SK-N-SH treated with all-trans-retinoic acid at 6 μM for 48 hours (cell line): ENCODE measurements around the gene GRK4.

Source experiments
- ARNTL ChIP-seq: fragments of 450-650 bp; formaldehyde crosslinking; IDR thresholded peaks from 2 replicates; pipeline ENCODE4 v1.5.0; 2020; ENCODE audit warnings: low read depth, mild to moderate bottlenecking, moderate library complexity, borderline replicate concordance
- CSDC2 ChIP-seq: fragments of 250-450 bp; sonication (Bioruptor Pico); IDR thresholded peaks from 2 replicates; pipeline ENCODE4 v1.5.0; 2020; ENCODE audit warnings: mild to moderate bottlenecking, moderate library complexity
- PPARA ChIP-seq: fragments of 250-450 bp; sonication (Bioruptor Pico); IDR thresholded peaks from 2 replicates; pipeline ENCODE4 v1.5.0; 2020; ENCODE audit warnings: mild to moderate bottlenecking, borderline replicate concordance
- RARB ChIP-seq: fragments of 250-450 bp; sonication (Bioruptor Pico); IDR thresholded peaks from 2 replicates; pipeline ENCODE4 v1.8.0; 2021; ENCODE audit warnings: mild to moderate bottlenecking, moderate library complexity
- TCF4 ChIP-seq: fragments of 250-450 bp; sonication (Bioruptor Pico); IDR thresholded peaks from 2 replicates; pipeline ENCODE4 v1.8.0; 2021; ENCODE audit warnings: mild to moderate bottlenecking, moderate library complexity, borderline replicate concordance
- ZFP3 ChIP-seq: fragments of 250-450 bp; sonication (Bioruptor Pico); IDR thresholded peaks from 2 replicates; pipeline ENCODE4 v1.5.0; 2020; ENCODE audit warnings: mild to moderate bottlenecking, moderate library complexity
- ZNF70 ChIP-seq: fragments of 450-650 bp; formaldehyde crosslinking; IDR thresholded peaks from 2 replicates; pipeline ENCODE4 v1.5.0; 2020; ENCODE audit warnings: mild to moderate bottlenecking, moderate library complexity
- ZNF8 ChIP-seq: fragments of 450-650 bp; formaldehyde crosslinking; IDR thresholded peaks from 2 replicates; pipeline ENCODE4 v1.5.0; 2020; ENCODE audit warnings: mild to moderate bottlenecking, moderate library complexity

- TF ChIP-seq PPARA, result no peak
- TF ChIP-seq TCF4 (CRISPR knock-in tag), result no peak
- TF ChIP-seq CSDC2 (CRISPR knock-in tag), result no peak
- TF ChIP-seq RARB, result no peak
- no peak for TF ChIP-seq ZNF8
- no peak for TF ChIP-seq ZNF70 (CRISPR knock-in tag)
- TF ChIP-seq ARNTL (CRISPR knock-in tag), result no peak
- TF ChIP-seq ZFP3 (CRISPR knock-in tag), result no peak
These were observed 78.1 kb downstream of the GRK4 start for GRCh38 chr4:3041192-3042142.
